GM20000 (cell line): ENCODE results near the gene PSMG1.
"Not testable (repeated sequence)": the region's sequence is repeated elsewhere in the genome, so short reads cannot be mapped to it uniquely, and the experiment has no call there.

Experiments used
- DNase-seq: peaks from one replicate; pipeline ENCODE4 v3.0.0; 2012; ENCODE audit warnings: low spot score
- TF ChIP-seq, protein P1 (sequence below): IDR thresholded peaks from 2 replicates; pipeline ENCODE4 v1.5.1; 2012; ENCODE audit warnings: mild to moderate bottlenecking, control low read depth; ENCODE audit errors: extremely low read depth, missing control alignments

Gene PSMG1

DNA sequence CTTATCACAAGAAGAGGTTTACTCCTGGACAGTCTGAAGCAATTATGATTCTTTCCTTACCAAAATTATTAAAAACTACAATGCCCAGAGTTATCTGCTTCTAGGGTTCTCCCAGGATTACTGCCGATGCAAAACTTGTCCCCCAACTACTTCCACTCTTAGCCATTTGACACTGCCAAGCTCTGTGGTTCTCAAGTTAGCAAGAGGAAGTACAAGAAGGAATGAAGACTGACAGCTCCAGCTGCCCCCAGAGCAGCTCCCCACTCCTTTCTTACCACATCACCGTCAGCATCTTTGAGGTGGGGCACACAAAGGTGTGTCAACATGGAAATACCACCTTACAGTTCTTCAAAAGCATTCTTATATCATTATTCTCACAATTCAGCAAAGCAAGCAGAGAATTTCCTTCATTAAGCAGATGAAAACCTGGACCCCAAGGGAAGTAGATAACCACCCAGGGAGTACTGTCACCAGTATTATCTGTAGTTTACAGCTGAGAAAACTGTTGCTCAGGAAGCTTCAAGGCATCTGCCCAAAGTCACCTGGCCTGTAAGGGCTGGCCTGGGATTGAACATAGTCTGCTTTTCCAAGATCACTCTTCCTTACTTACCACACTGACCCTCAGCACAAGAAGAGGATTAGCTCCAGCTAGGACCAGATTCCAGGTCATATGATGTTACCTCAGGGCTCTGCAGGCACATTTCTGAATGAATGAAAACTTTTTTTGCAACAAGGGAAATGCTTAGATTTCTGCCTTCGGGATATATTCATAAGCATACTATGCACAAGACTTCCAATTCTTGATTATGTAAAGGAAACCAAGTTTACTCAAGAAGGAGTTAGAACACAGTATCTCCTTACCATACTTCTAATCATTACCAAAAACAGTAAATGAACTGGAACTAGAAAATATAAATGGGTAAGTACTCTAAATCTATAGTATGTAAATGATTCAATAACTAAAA lies 9.3 kb downstream of the PSMG1 start:
- no peak for DNase-seq
- TF ChIP-seq, protein P1, sequence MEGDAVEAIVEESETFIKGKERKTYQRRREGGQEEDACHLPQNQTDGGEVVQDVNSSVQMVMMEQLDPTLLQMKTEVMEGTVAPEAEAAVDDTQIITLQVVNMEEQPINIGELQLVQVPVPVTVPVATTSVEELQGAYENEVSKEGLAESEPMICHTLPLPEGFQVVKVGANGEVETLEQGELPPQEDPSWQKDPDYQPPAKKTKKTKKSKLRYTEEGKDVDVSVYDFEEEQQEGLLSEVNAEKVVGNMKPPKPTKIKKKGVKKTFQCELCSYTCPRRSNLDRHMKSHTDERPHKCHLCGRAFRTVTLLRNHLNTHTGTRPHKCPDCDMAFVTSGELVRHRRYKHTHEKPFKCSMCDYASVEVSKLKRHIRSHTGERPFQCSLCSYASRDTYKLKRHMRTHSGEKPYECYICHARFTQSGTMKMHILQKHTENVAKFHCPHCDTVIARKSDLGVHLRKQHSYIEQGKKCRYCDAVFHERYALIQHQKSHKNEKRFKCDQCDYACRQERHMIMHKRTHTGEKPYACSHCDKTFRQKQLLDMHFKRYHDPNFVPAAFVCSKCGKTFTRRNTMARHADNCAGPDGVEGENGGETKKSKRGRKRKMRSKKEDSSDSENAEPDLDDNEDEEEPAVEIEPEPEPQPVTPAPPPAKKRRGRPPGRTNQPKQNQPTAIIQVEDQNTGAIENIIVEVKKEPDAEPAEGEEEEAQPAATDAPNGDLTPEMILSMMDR: no peak

DNA sequence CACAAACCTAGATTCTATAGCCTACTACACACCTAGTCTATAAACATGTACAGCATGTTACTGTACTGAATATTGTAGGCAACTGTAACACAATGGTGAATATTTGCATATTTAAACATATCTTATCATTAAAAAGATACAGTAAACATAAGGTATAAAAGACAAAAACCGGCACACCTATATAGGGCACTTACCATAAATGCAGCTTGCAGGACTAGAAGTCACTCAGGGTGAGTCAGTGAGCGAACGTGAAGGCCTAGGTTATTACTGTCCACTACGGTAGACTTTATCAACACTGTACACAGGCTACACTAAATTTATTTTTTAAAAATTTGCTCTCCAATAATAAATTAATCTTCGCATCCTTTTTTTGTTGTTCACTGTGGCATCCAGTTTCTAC lies 13.3 kb downstream of the PSMG1 start:
- TF ChIP-seq, protein P1: no peak
- DNase-seq: no peak

DNA sequence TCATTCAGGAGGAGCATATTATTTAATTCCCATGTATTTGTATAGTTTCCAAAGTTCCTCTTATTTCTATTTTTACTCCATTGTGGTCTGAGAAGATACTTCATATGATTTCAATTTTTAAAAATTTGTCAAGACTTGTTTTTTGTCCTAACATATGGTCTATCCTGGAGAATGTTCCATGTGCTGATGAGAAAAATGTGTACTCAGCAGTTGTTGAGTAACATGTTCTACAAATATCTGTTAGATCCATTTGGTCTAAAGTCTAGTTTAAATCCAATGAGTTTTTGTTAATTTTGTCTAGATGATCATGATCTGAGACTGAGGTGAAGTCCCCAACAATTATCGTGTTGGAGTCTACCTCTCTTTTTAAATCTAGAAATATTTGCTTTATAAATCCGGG lies 14.5 kb downstream of the PSMG1 start:
- no peak for DNase-seq
- TF ChIP-seq, protein P1: no peak

DNA sequence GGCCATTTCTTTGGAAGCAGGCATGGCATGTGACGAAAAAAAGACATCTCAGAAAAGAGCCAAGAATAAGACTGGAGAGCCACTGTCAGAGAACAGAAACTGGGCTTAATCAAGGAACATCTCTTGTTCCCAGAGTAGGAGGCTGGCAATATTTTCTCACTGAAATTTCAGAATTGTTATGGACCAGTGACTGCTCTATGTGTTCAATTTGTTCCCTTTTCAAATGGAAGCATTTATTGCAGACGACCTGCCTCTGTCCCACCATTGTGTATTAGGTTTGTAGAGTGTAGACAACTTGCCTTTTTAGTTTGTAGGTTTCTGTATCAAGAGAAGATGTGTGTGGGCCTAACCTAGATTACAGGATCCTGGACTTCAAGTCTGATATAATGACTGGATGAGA lies 18.7 kb downstream of the PSMG1 start:
- DNase-seq: no peak
- TF ChIP-seq, protein P1: no peak

DNA sequence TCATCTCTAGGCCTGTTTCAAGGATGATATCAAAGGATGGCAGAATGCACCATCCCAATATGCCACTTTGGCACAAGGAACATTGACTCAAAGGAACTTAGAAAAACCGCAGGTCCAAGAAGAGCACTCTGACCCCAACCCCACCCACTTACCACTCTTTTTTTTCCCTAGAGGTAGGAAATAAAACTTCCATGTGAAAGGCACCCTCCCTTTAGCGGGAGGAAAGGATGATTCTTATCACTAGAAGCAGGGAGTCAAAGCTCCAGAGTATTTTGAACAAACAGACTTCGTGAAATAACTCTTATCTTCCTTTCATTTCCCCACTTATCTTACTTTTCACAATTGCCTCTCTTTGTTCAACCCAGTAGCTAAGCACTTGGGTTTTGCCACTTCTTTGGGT lies 22.2 kb downstream of the PSMG1 start:
- TF ChIP-seq, protein P1: no peak
- no peak for DNase-seq

DNA sequence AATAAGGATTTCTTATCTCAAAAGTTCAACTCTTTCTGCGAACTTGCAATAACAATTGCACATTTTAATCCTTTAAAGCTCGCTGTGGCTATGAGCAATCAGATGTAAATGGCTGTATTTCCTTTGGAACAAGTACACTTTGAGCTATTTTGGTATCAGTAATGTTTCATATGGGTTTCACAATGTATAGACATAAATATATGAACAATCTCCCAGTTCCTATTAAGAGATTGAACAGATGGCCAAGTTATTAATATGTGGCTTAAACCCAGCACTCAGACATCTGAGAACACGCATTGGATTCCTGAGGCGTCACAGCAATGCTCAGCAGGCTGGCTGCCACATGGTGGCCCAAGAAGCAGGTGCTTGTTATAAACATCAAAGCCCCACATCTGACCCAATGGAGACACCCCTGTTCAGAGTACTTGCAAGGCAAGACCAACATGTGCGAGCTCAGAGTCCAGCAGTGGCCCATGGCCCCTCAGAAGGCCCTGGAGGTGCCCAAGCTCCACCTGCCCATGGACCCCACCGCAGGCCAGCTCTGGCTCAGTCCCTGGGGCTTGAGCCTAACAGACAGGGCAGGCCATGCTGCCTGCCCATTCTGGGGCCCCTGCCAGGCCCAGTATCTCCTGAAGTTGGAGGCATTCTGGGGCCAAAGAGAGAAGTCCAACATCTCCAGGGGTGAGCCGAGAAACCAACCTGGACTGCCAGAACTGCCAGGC lies 23.7 kb downstream of the PSMG1 start:
- DNase-seq: no peak
- TF ChIP-seq, protein P1: no peak

DNA sequence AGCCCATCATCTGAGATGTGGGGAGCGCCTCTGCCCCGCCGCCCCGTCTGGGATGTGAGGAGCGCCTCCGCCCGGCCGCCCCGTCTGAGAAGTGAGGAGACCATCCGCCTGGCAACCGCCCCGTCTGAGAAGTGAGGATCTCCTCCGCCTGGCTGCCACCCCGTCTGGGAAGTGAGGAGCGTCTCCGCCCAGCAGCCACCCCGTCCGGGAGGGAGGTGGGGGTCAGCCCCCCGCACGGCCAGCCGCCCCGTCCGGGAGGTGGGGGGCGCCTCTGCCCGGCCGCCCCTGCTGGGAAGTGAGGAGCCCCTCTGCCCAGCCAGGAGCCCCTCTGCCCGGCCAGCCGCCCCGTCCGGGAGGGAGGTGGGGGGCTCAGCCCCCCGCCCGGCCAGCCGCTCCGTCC lies 26.0 kb downstream of the PSMG1 start:
- DNase-seq: not testable (repeated sequence)

DNA sequence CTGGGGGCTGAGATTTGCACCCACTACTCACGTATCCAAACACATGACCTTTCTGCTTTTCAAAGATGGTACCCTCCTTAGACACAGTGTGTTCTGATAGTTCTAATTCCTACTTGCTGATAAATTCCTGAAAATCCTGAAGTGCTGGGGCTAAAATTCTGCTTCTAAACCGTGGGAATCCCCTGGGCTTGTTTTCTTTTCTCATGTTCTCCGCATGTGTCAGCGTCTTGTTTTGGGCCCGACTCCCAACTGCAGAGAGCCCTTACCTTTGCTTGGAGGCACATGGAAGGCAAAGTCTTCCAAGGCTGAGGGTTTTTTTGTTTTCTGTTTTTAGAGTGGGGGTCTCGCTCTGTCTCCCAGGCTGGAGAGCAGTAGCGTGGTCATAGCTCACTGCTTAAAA lies 27.2 kb downstream of the PSMG1 start:
- DNase-seq: no peak

More for the DNA sequence above, 27.2 kb downstream of the PSMG1 start:
- TF ChIP-seq, protein P1: no peak
